GM23338 (cell line): ENCODE measurements around the gene SEMA5A.
"Not testable (repeated sequence)": the region's sequence is repeated elsewhere in the genome, so short reads cannot be mapped to it uniquely, and the experiment has no call there.

ENCODE experiments used
- CREB1 ChIP-seq: fragments of 250-450 bp; sonication (Bioruptor Pico); IDR thresholded peaks from 2 replicates; pipeline ENCODE4 v1.5.0; 2020; ENCODE audit warnings: low read depth, mild to moderate bottlenecking, moderate library complexity
- EZH2 ChIP-seq: fragments of 200-600 bp; sonication (generic); IDR thresholded peaks from one replicate; pipeline ENCODE4 v1.8.0; 2017; ENCODE audit warnings: antibody characterized with exemption, mild to moderate bottlenecking, low read depth; ENCODE audit not compliant: unreplicated experiment
- EZH2phosphoT487 ChIP-seq: fragments of 200-600 bp; sonication (generic); IDR thresholded peaks from one replicate; pipeline ENCODE4 v1.8.1; 2018; ENCODE audit warnings: antibody characterized with exemption; ENCODE audit not compliant: unreplicated experiment
- JUNB ChIP-seq: IDR thresholded peaks from one replicate; pipeline ENCODE4 v1.6.1; 2016; ENCODE audit warnings: antibody characterized with exemption; ENCODE audit not compliant: unreplicated experiment
- POLR2AphosphoS5 ChIP-seq: IDR thresholded peaks from 2 replicates; pipeline ENCODE4 v1.6.1; 2016; ENCODE audit warnings: antibody characterized with exemption, low read depth
- STAT1 ChIP-seq: IDR thresholded peaks from one replicate; pipeline ENCODE4 v1.6.1; 2016; ENCODE audit warnings: antibody characterized with exemption; ENCODE audit not compliant: unreplicated experiment
- ZNF114 ChIP-seq: fragments of 250-450 bp; sonication (Bioruptor Pico); IDR thresholded peaks from 2 replicates; pipeline ENCODE4 v1.5.0; 2020; ENCODE audit warnings: mild to moderate bottlenecking, moderate library complexity
- TF ChIP-seq, protein P1 (sequence below), 2 experiments: fragments of 200-600 bp in 1 of 2; sonication (generic) in 1 of 2; conservative IDR thresholded peaks; 2 replicates each; pipeline versions ENCODE4 v1.5.1 to v1.6.1; 2016 to 2017; ENCODE audit warnings: antibody characterized with exemption in 2 of 2, low read depth in 2 of 2, mild to moderate bottlenecking in 2 of 2, moderate library complexity in 1 of 2
- TF ChIP-seq, protein P2 (sequence below): IDR thresholded peaks from one replicate; pipeline ENCODE4 v1.6.1; 2018; ENCODE audit warnings: antibody characterized with exemption; ENCODE audit not compliant: unreplicated experiment
- TF ChIP-seq, protein P3 (sequence below): IDR thresholded peaks from 2 replicates; pipeline ENCODE4 v1.6.1; 2016; ENCODE audit warnings: antibody characterized with exemption
- TF ChIP-seq, protein P4 (sequence below): fragments of 250-450 bp; sonication (Bioruptor Pico); IDR thresholded peaks from 2 replicates; pipeline ENCODE4 v1.5.0; 2020; ENCODE audit warnings: mild to moderate bottlenecking, moderate library complexity

DNA sequence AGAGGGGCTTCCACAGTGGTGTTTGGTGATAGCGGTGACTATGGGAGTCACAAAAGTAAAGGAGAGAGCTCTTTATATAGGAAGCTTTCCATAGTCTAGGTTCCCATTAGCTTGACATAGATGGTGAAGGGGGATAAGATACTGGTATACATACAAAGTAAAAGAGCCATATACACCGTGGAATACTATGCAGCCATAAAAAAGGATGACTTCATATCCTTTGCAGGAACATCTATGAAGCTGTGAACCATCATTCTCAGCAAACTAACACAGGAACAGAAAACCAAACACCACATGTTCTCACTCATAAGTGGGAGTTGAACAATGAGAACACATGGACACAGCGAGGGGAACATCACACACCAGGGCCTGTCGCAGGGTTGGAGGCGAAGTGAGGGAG, 146.1 kb downstream of the SEMA5A start:
- TF ChIP-seq, protein P1, sequence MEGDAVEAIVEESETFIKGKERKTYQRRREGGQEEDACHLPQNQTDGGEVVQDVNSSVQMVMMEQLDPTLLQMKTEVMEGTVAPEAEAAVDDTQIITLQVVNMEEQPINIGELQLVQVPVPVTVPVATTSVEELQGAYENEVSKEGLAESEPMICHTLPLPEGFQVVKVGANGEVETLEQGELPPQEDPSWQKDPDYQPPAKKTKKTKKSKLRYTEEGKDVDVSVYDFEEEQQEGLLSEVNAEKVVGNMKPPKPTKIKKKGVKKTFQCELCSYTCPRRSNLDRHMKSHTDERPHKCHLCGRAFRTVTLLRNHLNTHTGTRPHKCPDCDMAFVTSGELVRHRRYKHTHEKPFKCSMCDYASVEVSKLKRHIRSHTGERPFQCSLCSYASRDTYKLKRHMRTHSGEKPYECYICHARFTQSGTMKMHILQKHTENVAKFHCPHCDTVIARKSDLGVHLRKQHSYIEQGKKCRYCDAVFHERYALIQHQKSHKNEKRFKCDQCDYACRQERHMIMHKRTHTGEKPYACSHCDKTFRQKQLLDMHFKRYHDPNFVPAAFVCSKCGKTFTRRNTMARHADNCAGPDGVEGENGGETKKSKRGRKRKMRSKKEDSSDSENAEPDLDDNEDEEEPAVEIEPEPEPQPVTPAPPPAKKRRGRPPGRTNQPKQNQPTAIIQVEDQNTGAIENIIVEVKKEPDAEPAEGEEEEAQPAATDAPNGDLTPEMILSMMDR (conservative IDR thresholded peaks at IDR 0.05; ENCODE audit: low read depth in 2 of 2): not testable (repeated sequence)
- not testable (repeated sequence) for TF ChIP-seq EZH2; EZH2phosphoT487; POLR2AphosphoS5; ZNF114; CREB1 (CRISPR knock-in tag); JUNB; STAT1
- TF ChIP-seq, protein P2, sequence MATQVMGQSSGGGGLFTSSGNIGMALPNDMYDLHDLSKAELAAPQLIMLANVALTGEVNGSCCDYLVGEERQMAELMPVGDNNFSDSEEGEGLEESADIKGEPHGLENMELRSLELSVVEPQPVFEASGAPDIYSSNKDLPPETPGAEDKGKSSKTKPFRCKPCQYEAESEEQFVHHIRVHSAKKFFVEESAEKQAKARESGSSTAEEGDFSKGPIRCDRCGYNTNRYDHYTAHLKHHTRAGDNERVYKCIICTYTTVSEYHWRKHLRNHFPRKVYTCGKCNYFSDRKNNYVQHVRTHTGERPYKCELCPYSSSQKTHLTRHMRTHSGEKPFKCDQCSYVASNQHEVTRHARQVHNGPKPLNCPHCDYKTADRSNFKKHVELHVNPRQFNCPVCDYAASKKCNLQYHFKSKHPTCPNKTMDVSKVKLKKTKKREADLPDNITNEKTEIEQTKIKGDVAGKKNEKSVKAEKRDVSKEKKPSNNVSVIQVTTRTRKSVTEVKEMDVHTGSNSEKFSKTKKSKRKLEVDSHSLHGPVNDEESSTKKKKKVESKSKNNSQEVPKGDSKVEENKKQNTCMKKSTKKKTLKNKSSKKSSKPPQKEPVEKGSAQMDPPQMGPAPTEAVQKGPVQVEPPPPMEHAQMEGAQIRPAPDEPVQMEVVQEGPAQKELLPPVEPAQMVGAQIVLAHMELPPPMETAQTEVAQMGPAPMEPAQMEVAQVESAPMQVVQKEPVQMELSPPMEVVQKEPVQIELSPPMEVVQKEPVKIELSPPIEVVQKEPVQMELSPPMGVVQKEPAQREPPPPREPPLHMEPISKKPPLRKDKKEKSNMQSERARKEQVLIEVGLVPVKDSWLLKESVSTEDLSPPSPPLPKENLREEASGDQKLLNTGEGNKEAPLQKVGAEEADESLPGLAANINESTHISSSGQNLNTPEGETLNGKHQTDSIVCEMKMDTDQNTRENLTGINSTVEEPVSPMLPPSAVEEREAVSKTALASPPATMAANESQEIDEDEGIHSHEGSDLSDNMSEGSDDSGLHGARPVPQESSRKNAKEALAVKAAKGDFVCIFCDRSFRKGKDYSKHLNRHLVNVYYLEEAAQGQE: not testable (repeated sequence)
- TF ChIP-seq, protein P3, sequence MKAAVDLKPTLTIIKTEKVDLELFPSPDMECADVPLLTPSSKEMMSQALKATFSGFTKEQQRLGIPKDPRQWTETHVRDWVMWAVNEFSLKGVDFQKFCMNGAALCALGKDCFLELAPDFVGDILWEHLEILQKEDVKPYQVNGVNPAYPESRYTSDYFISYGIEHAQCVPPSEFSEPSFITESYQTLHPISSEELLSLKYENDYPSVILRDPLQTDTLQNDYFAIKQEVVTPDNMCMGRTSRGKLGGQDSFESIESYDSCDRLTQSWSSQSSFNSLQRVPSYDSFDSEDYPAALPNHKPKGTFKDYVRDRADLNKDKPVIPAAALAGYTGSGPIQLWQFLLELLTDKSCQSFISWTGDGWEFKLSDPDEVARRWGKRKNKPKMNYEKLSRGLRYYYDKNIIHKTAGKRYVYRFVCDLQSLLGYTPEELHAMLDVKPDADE: not testable (repeated sequence)
- TF ChIP-seq, protein P4, sequence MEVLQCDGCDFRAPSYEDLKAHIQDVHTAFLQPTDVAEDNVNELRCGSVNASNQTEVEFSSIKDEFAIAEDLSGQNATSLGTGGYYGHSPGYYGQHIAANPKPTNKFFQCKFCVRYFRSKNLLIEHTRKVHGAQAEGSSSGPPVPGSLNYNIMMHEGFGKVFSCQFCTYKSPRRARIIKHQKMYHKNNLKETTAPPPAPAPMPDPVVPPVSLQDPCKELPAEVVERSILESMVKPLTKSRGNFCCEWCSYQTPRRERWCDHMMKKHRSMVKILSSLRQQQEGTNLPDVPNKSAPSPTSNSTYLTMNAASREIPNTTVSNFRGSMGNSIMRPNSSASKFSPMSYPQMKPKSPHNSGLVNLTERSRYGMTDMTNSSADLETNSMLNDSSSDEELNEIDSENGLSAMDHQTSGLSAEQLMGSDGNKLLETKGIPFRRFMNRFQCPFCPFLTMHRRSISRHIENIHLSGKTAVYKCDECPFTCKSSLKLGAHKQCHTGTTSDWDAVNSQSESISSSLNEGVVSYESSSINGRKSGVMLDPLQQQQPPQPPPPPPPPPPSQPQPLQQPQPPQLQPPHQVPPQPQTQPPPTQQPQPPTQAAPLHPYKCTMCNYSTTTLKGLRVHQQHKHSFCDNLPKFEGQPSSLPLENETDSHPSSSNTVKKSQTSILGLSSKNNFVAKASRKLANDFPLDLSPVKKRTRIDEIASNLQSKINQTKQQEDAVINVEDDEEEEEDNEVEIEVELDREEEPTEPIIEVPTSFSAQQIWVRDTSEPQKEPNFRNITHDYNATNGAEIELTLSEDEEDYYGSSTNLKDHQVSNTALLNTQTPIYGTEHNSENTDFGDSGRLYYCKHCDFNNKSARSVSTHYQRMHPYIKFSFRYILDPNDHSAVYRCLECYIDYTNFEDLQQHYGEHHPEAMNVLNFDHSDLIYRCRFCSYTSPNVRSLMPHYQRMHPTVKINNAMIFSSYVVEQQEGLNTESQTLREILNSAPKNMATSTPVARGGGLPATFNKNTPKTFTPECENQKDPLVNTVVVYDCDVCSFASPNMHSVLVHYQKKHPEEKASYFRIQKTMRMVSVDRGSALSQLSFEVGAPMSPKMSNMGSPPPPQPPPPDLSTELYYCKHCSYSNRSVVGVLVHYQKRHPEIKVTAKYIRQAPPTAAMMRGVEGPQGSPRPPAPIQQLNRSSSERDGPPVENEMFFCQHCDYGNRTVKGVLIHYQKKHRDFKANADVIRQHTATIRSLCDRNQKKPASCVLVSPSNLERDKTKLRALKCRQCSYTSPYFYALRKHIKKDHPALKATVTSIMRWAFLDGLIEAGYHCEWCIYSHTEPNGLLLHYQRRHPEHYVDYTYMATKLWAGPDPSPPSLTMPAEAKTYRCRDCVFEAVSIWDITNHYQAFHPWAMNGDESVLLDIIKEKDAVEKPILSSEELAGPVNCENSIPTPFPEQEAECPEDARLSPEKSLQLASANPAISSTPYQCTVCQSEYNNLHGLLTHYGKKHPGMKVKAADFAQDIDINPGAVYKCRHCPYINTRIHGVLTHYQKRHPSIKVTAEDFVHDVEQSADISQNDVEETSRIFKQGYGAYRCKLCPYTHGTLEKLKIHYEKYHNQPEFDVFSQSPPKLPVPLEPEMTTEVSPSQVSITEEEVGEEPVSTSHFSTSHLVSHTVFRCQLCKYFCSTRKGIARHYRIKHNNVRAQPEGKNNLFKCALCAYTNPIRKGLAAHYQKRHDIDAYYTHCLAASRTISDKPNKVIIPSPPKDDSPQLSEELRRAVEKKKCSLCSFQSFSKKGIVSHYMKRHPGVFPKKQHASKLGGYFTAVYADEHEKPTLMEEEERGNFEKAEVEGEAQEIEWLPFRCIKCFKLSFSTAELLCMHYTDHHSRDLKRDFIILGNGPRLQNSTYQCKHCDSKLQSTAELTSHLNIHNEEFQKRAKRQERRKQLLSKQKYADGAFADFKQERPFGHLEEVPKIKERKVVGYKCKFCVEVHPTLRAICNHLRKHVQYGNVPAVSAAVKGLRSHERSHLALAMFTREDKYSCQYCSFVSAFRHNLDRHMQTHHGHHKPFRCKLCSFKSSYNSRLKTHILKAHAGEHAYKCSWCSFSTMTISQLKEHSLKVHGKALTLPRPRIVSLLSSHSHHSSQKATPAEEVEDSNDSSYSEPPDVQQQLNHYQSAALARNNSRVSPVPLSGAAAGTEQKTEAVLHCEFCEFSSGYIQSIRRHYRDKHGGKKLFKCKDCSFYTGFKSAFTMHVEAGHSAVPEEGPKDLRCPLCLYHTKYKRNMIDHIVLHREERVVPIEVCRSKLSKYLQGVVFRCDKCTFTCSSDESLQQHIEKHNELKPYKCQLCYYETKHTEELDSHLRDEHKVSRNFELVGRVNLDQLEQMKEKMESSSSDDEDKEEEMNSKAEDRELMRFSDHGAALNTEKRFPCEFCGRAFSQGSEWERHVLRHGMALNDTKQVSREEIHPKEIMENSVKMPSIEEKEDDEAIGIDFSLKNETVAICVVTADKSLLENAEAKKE (CRISPR knock-in tag): not testable (repeated sequence)
